KMS-11 (cell line): ENCODE results near the gene DLEU7.

ENCODE experiments used
- H2AFZ ChIP-seq: fragments of 200-600 bp; sonication (generic); 2 replicates; pipeline ENCODE4 v1.6.1; 2016; ENCODE audit warnings: antibody characterized with exemption, mixed run types, low read depth
- H3K27ac ChIP-seq: fragments of 200-600 bp; sonication (generic); 2 replicates; pipeline ENCODE4 v1.6.1; 2016; ENCODE audit warnings: mild to moderate bottlenecking, mixed run types
- H3K27me3 ChIP-seq: fragments of 200-600 bp; sonication (generic); 2 replicates; pipeline ENCODE4 v1.6.1; 2017; ENCODE audit warnings: mild to moderate bottlenecking, low read depth, mixed run types, moderate library complexity; ENCODE audit not compliant: insufficient read depth
- H3K36me3 ChIP-seq: fragments of 200-600 bp; sonication (generic); 2 replicates; pipeline ENCODE4 v1.6.1; 2017; ENCODE audit warnings: mild to moderate bottlenecking, mixed run types; ENCODE audit not compliant: insufficient read depth
- H3K4me1 ChIP-seq: fragments of 200-600 bp; sonication (generic); 2 replicates; pipeline ENCODE4 v1.6.1; 2016; ENCODE audit warnings: mild to moderate bottlenecking, low read depth, mixed run types; ENCODE audit not compliant: poor library complexity, severe bottlenecking
- H3K4me2 ChIP-seq: fragments of 200-600 bp; sonication (generic); 2 replicates; pipeline ENCODE4 v1.7.0; 2016; ENCODE audit warnings: mild to moderate bottlenecking, mixed run types
- H3K4me3 ChIP-seq: fragments of 200-600 bp; sonication (generic); IDR thresholded peaks from 2 replicates; pipeline ENCODE4 v1.6.1; 2017; ENCODE audit warnings: low read depth, low read length, mixed read lengths; ENCODE audit not compliant: insufficient read depth
- H3K79me2 ChIP-seq: fragments of 200-600 bp; sonication (generic); 2 replicates; pipeline ENCODE4 v1.6.1; 2016; ENCODE audit warnings: low read depth, mixed run types; ENCODE audit not compliant: insufficient read depth
- H3K9ac ChIP-seq: fragments of 200-600 bp; sonication (generic); 2 replicates; pipeline ENCODE4 v1.6.1; 2016; ENCODE audit warnings: mild to moderate bottlenecking, mixed run types
- H4K20me1 ChIP-seq: fragments of 200-600 bp; sonication (generic); 2 replicates; pipeline ENCODE4 v1.6.1; 2016; ENCODE audit warnings: mild to moderate bottlenecking, mixed run types; ENCODE audit not compliant: insufficient read depth
- TF ChIP-seq, protein P1 (sequence below): fragments of 200-600 bp; sonication (generic); conservative IDR thresholded peaks from 2 replicates; pipeline ENCODE4 v1.6.1; 2017; ENCODE audit warnings: low read depth, mild to moderate bottlenecking, antibody characterized with exemption, low read length, moderate library complexity, mixed read lengths

Gene DLEU7

DNA sequence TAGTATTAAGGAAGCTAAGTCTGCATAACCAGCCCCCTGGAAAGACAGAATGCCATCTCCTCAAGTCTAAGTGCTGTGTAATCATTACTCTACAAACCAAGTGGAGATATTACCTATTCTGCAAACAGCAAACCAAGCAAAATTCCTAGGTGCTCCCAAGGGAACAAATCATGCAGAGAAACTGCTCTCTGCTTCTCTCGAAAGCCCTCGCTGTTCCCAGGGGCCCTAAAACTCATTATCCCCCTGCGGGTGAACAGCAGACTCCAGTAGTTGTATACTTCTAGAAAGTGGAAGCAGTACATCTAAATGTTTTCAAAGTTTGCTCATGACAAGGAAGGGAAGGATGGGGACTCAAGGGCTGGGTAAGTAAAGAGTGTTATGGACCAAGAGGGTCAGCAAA lies 3.2 kb downstream of the DLEU7 start:
- Histone ChIP-seq H3K79me2 (no peaks in the 10 kb centered on the region), H3K9ac (no peak overlapping the region), H3K27ac (no peak overlapping the region), H3K27me3 (no peaks in the 10 kb centered on the region), H3K4me2 (no peak overlapping the region), H3K4me3 (no peak overlapping the region), H2AFZ (no peak overlapping the region), H3K36me3 (no peaks in the 10 kb centered on the region), H3K4me1 (no peaks in the 10 kb centered on the region), H4K20me1 (no peaks in the 10 kb centered on the region)
- TF ChIP-seq, protein P1, sequence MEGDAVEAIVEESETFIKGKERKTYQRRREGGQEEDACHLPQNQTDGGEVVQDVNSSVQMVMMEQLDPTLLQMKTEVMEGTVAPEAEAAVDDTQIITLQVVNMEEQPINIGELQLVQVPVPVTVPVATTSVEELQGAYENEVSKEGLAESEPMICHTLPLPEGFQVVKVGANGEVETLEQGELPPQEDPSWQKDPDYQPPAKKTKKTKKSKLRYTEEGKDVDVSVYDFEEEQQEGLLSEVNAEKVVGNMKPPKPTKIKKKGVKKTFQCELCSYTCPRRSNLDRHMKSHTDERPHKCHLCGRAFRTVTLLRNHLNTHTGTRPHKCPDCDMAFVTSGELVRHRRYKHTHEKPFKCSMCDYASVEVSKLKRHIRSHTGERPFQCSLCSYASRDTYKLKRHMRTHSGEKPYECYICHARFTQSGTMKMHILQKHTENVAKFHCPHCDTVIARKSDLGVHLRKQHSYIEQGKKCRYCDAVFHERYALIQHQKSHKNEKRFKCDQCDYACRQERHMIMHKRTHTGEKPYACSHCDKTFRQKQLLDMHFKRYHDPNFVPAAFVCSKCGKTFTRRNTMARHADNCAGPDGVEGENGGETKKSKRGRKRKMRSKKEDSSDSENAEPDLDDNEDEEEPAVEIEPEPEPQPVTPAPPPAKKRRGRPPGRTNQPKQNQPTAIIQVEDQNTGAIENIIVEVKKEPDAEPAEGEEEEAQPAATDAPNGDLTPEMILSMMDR, result no peak

DNA sequence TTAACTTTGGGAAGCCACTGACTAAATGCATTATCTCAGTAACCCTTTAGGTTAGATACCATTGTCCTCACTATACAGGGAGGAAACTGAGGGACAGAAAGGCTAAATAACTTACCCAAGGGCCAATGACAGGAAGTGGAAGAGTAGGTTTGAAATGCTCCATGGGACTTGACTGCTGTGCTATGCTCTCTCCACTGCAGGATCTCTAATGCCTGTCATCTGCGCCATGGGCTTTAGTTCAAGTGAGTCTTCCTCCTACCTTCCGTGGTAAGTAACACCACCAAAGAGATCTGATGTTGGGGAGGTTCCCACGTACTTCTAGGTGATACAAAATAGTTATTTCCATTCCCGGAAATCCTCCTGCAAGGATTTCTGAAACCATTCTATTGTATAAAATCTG lies 3.7 kb downstream of the DLEU7 start:
- Histone ChIP-seq H3K4me3 (no peak overlapping the region), H2AFZ (no peak overlapping the region), H3K27me3 (no peaks in the 10 kb centered on the region), H3K79me2 (no peaks in the 10 kb centered on the region), H3K27ac (no peak overlapping the region), H3K4me1 (no peaks in the 10 kb centered on the region), H3K4me2 (no peak overlapping the region), H3K9ac (no peak overlapping the region), H4K20me1 (no peaks in the 10 kb centered on the region), H3K36me3 (no peaks in the 10 kb centered on the region)
- TF ChIP-seq, protein P1, result no peak

DNA sequence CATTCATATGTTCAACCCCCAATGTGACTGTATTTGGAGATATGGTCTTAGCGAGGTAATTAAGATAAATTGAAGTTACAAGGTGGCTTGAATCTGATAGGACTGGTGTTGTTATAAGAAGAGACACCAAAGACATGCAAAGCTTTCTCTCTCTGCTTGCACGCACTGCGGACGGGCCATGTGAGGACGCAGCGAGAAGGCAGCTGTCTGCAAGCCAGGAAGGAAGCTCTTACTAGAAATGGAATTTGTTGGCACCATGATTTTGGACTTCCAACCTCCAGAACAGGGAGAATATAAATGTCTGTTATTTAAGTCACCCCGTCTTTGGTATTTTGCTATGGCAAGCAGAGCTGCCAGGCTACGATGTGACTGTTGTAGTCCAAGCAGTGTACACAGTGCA lies 4.8 kb downstream of the DLEU7 start:
- Histone ChIP-seq H3K4me3 (no peak overlapping the region), H3K27me3 (no peaks in the 10 kb centered on the region), H3K79me2 (no peaks in the 10 kb centered on the region), H3K4me2 (no peak overlapping the region), H3K4me1 (no peaks in the 10 kb centered on the region), H3K36me3 (no peaks in the 10 kb centered on the region), H3K27ac (no peak overlapping the region), H2AFZ (no peak overlapping the region), H4K20me1 (no peaks in the 10 kb centered on the region), H3K9ac (no peak overlapping the region)
- TF ChIP-seq, protein P1, result no peak

DNA sequence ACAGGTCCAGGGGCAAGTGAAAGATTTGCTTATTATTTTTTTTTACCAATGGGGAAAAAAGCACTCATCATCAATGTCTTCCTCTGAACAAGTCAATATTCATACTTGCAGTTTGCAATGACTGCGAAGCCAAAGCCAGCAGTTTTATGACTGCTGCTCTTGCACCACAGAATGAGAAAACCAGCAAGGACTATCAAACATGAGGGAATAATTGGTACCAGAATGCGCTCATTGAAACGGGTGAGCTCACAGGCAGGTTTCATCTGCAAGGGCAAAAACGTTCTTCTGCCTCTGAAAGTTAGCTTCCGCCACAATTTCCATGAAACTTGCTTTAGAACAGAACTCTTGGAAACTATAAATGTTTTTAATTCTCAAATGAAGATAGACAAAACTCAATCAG lies 5.5 kb downstream of the DLEU7 start:
- Histone ChIP-seq H4K20me1 (no peaks in the 10 kb centered on the region), H3K4me3 (no peak overlapping the region), H3K9ac (no peak overlapping the region), H3K79me2 (no peaks in the 10 kb centered on the region), H3K4me1 (no peaks in the 10 kb centered on the region), H3K27me3 (no peaks in the 10 kb centered on the region), H3K27ac (no peak overlapping the region), H3K4me2 (no peak overlapping the region), H2AFZ (no peak overlapping the region), H3K36me3 (no peaks in the 10 kb centered on the region)
- TF ChIP-seq, protein P1, result no peak

DNA sequence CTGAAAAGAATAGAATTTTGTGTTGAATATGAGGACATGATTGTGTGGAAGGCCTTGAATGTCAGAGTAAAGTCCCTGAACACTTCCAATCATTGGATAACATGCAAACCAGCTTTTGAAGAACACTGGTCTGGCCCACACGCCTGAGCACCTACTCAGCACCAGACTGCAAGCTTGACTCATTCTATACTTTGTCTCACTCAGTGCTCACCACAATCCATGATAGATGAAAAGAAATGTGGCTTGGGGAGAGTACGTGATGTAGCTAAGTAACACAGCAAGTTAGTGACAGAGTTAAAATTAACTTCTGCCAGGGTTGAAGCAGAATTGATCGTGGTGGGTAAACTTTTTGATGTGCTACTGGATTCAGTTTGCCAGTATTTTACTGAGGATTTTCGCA lies 12.0 kb downstream of the DLEU7 start:
- no peaks in the 10 kb centered on the region for H4K20me1 ChIP-seq
- H2AFZ ChIP-seq, result no peak overlapping the region
- no peaks in the 10 kb centered on the region for H3K79me2 ChIP-seq
- H3K4me3 ChIP-seq, result no peak overlapping the region
- H3K36me3 ChIP-seq, result no peaks in the 10 kb centered on the region
- no peak overlapping the region for H3K9ac ChIP-seq
- no peaks in the 10 kb centered on the region for H3K4me1 ChIP-seq
- H3K27ac ChIP-seq, result no peak overlapping the region
- TF ChIP-seq, protein P1, result no peak
- H3K4me2 ChIP-seq, result no peak overlapping the region
- no peaks in the 10 kb centered on the region for H3K27me3 ChIP-seq
